Measurements from ENCODE around the gene TSPAN32. TPM values are rescaled to one million over a fixed set of nuclear protein-coding genes. Genes with fewer than 3 reads are reported as not detected.

Gene TSPAN32
- total and polyA plus RNA-seq, 10 of the 15 experiments (the other 5 are each of a cell fraction or from before 2014, with no cell fraction given), result 0.08 TPM; not detected in 9

DNA sequence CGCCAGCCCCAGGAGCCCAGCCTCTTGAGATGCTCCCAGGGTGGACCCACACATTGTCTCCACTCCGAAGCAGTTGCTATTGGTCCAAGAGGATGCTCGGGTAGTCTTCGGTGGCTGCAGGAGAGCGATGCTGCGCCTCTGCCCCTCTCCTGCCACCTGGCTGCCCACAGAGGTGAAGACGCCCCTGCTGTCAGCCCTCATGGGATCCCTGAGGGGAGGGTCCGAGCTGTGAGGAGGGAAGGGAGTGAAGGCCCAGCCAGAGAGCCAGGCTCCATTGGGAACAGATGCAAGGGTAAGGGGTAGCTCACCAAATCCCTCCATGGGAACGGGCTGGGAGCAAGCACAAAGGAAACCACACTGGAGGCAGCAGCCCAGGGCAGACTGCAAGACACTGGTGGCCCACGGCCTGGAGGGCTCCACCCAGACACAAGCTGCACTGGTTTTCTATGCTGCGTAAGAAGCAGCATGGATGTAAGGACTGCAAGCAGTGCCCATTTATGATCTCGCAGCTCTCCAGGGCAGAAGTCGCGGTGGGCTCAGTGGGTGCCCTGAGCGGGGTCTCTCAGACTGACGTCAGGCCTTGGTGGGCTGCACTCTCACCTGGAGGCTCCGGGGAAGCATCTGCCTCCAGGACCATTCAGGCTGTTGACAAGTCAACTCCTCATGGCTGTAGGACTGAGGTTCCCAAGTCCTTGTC, 15.7 kb downstream of the TSPAN32 start:
- Histone ChIP-seq H4K20me1 (ENCODE audit: control insufficient read depth, insufficient read depth) (no peaks in the 10 kb centered on the region), H3K9me3 (replicated peaks; ENCODE audit: control insufficient read depth, insufficient read depth, low read length) (no peaks in the 10 kb centered on the region), H3K79me2 (ENCODE audit: control insufficient read depth, insufficient read depth, low read length) (no peaks in the 10 kb centered on the region), H3K4me2 (ENCODE audit: control insufficient read depth, insufficient read depth) (no peak overlapping the region), H3K27ac (ENCODE audit: control insufficient read depth, insufficient read depth) (no peak overlapping the region), H3K4me1 (ENCODE audit: control insufficient read depth, insufficient read depth, low read length) (no peaks in the 10 kb centered on the region), H3K9ac (ENCODE audit: control insufficient read depth, insufficient read depth, low read length) (no peak overlapping the region), H2AFZ (ENCODE audit: control insufficient read depth, low read depth, low read length) (no peak overlapping the region), H3K4me3 (no peak overlapping the region), H3K36me3 (ENCODE audit: control insufficient read depth in 2 of 2, insufficient read depth in 2 of 2, low read length in 1 of 2) (no peaks in the 10 kb centered on the region), H3K27me3 (replicated peaks in 1 of 2; ENCODE audit: control insufficient read depth in 2 of 2, insufficient read depth in 2 of 2, low read length in 1 of 2) (no peaks in the 10 kb centered on the region)
- ChIA-PET SMC1A (ENCODE audit: uncharacterized antibody, unreplicated experiment) (no interaction called here), CTCF (no interaction called here), POLR2A (no interaction called here), RAD21 (ENCODE audit: unreplicated experiment) (no interaction called here)
- no peak for ATAC-seq
- DNase-seq (ENCODE audit: low read depth, low spot score), result no peak
- TF ChIP-seq PAX8 (IDR thresholded peaks at IDR 0.05) (no peak), TARDBP (IDR thresholded peaks at IDR 0.05; ENCODE audit: borderline replicate concordance) (no peak), KDM1A (IDR thresholded peaks at IDR 0.05; ENCODE audit: borderline replicate concordance) (no peak), IRF5 (IDR thresholded peaks at IDR 0.05; ENCODE audit: borderline replicate concordance) (no peak), ATF7 (IDR thresholded peaks at IDR 0.05; ENCODE audit: low read depth) (no peak), CHD2 (IDR thresholded peaks at IDR 0.05; ENCODE audit: borderline replicate concordance, low read depth, low read length) (no peak)
- in situ Hi-C loops (cut with MboI) (no loop called here), intact Hi-C loops (cut with micrococcal nuclease; ENCODE audit: unreplicated experiment) (no loop called here)
- 45% methylated on average over 17 of the region's 17 CpGs for WGBS (ENCODE audit: insufficient coverage, insufficient replicate concordance, low lambda C conversion rate, missing lambda C conversion rate)
- no TSS peak for BruUV-seq (replicated peaks)
- no peak for FAIRE-seq

- Histone ChIP-seq H3K4me1 (ENCODE audit: control insufficient read depth, insufficient read depth, low read length) (no peaks in the 10 kb centered on the region), H3K79me2 (ENCODE audit: control insufficient read depth, insufficient read depth, low read length) (no peaks in the 10 kb centered on the region), H3K27ac (ENCODE audit: control insufficient read depth, insufficient read depth) (no peak overlapping the region), H2AFZ (ENCODE audit: control insufficient read depth, low read depth, low read length) (no peak overlapping the region), H3K36me3 (ENCODE audit: control insufficient read depth in 2 of 2, insufficient read depth in 2 of 2, low read length in 1 of 2) (no peaks in the 10 kb centered on the region), H3K4me3 (no peak overlapping the region), H4K20me1 (ENCODE audit: control insufficient read depth, insufficient read depth) (no peaks in the 10 kb centered on the region), H3K9ac (ENCODE audit: control insufficient read depth, insufficient read depth, low read length) (no peak overlapping the region), H3K4me2 (ENCODE audit: control insufficient read depth, insufficient read depth) (no peak overlapping the region), H3K9me3 (replicated peaks; ENCODE audit: control insufficient read depth, insufficient read depth, low read length) (no peaks in the 10 kb centered on the region), H3K27me3 (replicated peaks in 1 of 2; ENCODE audit: control insufficient read depth in 2 of 2, insufficient read depth in 2 of 2, low read length in 1 of 2) (no peaks in the 10 kb centered on the region)
- POLR2A ChIA-PET, result no interaction called here
- RAD21 ChIA-PET (ENCODE audit: unreplicated experiment), result no interaction called here
- CTCF ChIA-PET, result no interaction called here
- intact Hi-C loops (cut with micrococcal nuclease; ENCODE audit: unreplicated experiment) (no loop called here), in situ Hi-C loops (cut with MboI) (no loop called here)
- SMC1A ChIA-PET (ENCODE audit: uncharacterized antibody, unreplicated experiment), result no interaction called here
- TF ChIP-seq, protein P1, sequence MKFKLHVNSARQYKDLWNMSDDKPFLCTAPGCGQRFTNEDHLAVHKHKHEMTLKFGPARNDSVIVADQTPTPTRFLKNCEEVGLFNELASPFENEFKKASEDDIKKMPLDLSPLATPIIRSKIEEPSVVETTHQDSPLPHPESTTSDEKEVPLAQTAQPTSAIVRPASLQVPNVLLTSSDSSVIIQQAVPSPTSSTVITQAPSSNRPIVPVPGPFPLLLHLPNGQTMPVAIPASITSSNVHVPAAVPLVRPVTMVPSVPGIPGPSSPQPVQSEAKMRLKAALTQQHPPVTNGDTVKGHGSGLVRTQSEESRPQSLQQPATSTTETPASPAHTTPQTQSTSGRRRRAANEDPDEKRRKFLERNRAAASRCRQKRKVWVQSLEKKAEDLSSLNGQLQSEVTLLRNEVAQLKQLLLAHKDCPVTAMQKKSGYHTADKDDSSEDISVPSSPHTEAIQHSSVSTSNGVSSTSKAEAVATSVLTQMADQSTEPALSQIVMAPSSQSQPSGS (IDR thresholded peaks at IDR 0.05; ENCODE audit: low read length), result no peak
- TF ChIP-seq POLR2AphosphoS5 (IDR thresholded peaks at IDR 0.05; ENCODE audit: low read length), result no peak
- no peak for TF ChIP-seq IKZF2 (IDR thresholded peaks at IDR 0.05)
- TF ChIP-seq SRF (IDR thresholded peaks at IDR 0.05; ENCODE audit: low read depth in 2 of 2, low read length in 2 of 2), result no peak
- TF ChIP-seq NFXL1 (IDR thresholded peaks at IDR 0.05; ENCODE audit: borderline replicate concordance), result no peak
- no peak for TF ChIP-seq STAT1 (conservative IDR thresholded peaks at IDR 0.05)
- no peak for TF ChIP-seq BRCA1 (IDR thresholded peaks at IDR 0.05; ENCODE audit: low read depth, low read length)
- no peak for TF ChIP-seq ZSCAN29 (IDR thresholded peaks at IDR 0.05)
- TF ChIP-seq BCL11A (IDR thresholded peaks at IDR 0.05; ENCODE audit: low read depth, low read length), result no peak
- no peak for TF ChIP-seq NFIC (IDR thresholded peaks at IDR 0.05; ENCODE audit: low read depth, low read length)
- TF ChIP-seq NR2C1 (IDR thresholded peaks at IDR 0.05), result no peak
- no TSS peak for BruUV-seq (replicated peaks)
- FAIRE-seq (no peak), ATAC-seq (no peak), DNase-seq (ENCODE audit: low read depth, low spot score) (no peak)
- WGBS (ENCODE audit: insufficient coverage, insufficient replicate concordance, low lambda C conversion rate, missing lambda C conversion rate), result 17% methylated on average over 4 of the region's 4 CpGs
These were observed 16.3 kb downstream of the TSPAN32 start for GRCh38 chr11:2318123-2318522.

All from GM12878 (cell line).